ENCODE measurements around the gene CABP7. TPM values are rescaled to one million over a fixed set of nuclear protein-coding genes. Genes with fewer than 3 reads are reported as not detected.
A peak's percentile ranks its signal among the peaks of the same experiment; 100 is the strongest.

CABP7 gene
- total RNA-seq, 1 donor from 2014 or later = not detected

DNA sequence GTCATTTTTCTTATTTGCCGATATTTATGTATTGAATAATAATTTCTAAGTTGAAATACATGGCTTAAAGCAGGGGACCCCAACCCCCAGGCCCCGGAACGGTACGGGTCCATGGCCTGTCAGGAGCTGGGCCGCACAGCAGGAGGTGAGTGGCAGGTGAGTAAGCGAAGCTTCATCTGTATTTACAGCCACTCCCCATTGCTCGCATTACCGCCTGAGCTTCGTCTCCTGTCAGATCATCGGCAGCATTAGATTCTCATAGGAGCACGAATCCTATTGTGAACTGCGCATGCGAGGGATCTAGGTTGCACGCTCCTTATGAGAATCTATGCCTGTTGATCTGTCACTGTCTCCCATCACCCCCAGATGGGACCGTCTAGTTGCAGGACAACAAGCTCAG, 42.5 kb downstream of the CABP7 start:
- Histone ChIP-seq H3K9me3 (no peaks in the 10 kb centered on the region), H3K27ac (no peak overlapping the region), H3K4me3 (no peak overlapping the region), H3K36me3 (no peaks in the 10 kb centered on the region), H3K4me1 (peaks cover 13% of the 10 kb centered on the region), H3K27me3 (no peaks in the 10 kb centered on the region)
- intact Hi-C loops (cut with DNase I) = loop anchor here (10.0 kb wide), 1 partner anchor 73 kb away; the partner anchor contains the start of gene ASCC2
- no peak for DNase-seq (ENCODE audit: extremely low spot score in 2 of 2)
- TF ChIP-seq POLR2AphosphoS5 (IDR thresholded peaks at IDR 0.05; ENCODE audit: insufficient read depth in 1 of 2, low read depth in 1 of 2) = no peak
- TF ChIP-seq, protein P1, sequence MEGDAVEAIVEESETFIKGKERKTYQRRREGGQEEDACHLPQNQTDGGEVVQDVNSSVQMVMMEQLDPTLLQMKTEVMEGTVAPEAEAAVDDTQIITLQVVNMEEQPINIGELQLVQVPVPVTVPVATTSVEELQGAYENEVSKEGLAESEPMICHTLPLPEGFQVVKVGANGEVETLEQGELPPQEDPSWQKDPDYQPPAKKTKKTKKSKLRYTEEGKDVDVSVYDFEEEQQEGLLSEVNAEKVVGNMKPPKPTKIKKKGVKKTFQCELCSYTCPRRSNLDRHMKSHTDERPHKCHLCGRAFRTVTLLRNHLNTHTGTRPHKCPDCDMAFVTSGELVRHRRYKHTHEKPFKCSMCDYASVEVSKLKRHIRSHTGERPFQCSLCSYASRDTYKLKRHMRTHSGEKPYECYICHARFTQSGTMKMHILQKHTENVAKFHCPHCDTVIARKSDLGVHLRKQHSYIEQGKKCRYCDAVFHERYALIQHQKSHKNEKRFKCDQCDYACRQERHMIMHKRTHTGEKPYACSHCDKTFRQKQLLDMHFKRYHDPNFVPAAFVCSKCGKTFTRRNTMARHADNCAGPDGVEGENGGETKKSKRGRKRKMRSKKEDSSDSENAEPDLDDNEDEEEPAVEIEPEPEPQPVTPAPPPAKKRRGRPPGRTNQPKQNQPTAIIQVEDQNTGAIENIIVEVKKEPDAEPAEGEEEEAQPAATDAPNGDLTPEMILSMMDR (IDR thresholded peaks at IDR 0.05) = no peak
- TF ChIP-seq POLR2A (IDR thresholded peaks at IDR 0.05) = no peak

DNA sequence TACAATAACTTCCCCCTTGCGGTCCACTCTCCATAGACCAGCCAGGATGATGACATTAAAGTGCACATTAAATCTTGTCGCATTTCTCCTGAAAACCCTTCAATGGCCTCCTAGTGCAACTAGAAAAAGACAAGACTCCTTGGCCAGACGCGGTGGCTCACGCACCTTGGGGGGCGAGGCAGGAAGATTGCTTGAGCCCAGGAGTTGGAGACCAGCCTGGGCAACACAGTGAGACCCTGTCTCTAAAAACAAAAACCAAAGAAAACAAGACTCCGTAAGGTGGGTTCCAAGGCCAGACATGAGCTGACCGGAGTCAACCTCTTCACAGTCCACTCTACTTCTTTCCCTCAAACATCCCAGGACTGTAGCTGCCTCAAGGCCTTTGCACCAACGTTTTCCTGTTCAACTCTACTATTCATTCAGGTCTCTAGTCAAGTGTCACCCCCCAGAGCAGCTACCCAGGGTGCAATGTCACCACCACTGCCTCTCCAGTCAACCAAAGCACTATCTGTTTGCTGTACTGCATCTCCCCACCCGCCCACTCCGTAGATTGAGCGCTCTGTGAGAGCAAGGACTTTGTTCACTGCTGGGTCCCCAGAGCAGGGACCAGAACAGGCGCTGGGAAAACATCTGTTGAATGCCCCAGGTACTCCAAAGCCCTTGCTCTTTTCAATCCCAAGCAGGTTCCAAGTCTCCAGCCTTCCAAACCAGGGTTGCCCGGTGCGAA, 46.3 kb downstream of the CABP7 start:
- Histone ChIP-seq H3K27ac (peak overlapping the region; percentile 79), H3K36me3 (peaks cover 5 to 17% of the 10 kb centered on the region in 2 donors), H3K4me3 (peak overlapping the region; percentile 72 to 77), H3K27me3 (no peaks in the 10 kb centered on the region), H3K9me3 (no peaks in the 10 kb centered on the region), H3K4me1 (peaks cover 35% of the 10 kb centered on the region)
- no peak for DNase-seq (ENCODE audit: extremely low spot score in 2 of 2)
- no peak for TF ChIP-seq POLR2AphosphoS5 (IDR thresholded peaks at IDR 0.05; ENCODE audit: insufficient read depth in 1 of 2, low read depth in 1 of 2)
- TF ChIP-seq, protein P1 (IDR thresholded peaks at IDR 0.05) = no peak
- no peak for TF ChIP-seq POLR2A (IDR thresholded peaks at IDR 0.05)
- intact Hi-C loops (cut with DNase I) = loop anchor here (10.0 kb wide), 1 partner anchor 69 kb away; the partner anchor contains the start of gene ASCC2

DNA sequence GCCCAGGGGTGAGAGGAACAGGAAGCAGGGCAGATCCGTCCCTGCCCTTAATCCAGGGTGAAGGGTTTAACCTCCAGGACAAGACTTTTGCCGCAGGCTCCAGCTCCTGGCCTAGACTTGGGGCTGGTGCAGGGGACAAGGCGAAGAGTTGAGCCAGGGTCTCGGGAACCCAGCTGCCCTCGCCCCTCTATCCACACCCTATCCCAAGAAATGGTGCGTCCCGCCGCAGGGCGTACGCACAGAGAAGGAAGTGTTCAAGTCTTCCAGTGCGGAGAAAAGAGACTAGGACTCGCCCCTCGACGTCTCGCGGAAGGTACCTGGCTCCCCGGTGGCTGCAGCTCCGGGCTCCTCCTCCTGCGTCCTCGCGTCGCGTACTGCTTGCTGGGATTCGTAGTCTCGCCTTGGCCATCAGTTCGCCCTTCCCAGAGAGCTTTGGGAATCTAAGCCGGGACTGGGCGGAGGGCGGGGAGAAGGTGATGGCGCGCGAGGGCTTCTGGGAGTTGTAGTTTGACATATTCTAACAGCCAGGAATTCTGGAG, 46.9 kb downstream of the CABP7 start, which contains the start of gene ZMAT5:
TSS of gene ZMAT5 (minus strand) at position 376 of the 539 bp plus-strand sequence. CDS start 18,463 bp downstream, outside the sequence.
- Histone ChIP-seq H3K36me3 (peaks cover 5 to 22% of the 10 kb centered on the region in 2 donors), H3K4me1 (peaks cover 35% of the 10 kb centered on the region), H3K4me3 (peak within 1 kb of the TSS; percentile 72 to 77), H3K9me3 (no peaks in the 10 kb centered on the region), H3K27ac (peak within 1 kb of the TSS; percentile 79), H3K27me3 (no peaks in the 10 kb centered on the region)
- intact Hi-C loops (cut with DNase I) = loop anchor here (10.0 kb wide), 1 partner anchor 68 kb away; the partner anchor contains the start of gene ASCC2
- DNase-seq (ENCODE audit: extremely low spot score in 2 of 2) = peak in 1 of 2 donors; percentile 94
- TF ChIP-seq POLR2A (IDR thresholded peaks at IDR 0.05) = no peak
- TF ChIP-seq, protein P1 (IDR thresholded peaks at IDR 0.05) = no peak
- peak; percentile 81 to 95 for TF ChIP-seq POLR2AphosphoS5 (IDR thresholded peaks at IDR 0.05; ENCODE audit: insufficient read depth in 1 of 2, low read depth in 1 of 2)

DNA sequence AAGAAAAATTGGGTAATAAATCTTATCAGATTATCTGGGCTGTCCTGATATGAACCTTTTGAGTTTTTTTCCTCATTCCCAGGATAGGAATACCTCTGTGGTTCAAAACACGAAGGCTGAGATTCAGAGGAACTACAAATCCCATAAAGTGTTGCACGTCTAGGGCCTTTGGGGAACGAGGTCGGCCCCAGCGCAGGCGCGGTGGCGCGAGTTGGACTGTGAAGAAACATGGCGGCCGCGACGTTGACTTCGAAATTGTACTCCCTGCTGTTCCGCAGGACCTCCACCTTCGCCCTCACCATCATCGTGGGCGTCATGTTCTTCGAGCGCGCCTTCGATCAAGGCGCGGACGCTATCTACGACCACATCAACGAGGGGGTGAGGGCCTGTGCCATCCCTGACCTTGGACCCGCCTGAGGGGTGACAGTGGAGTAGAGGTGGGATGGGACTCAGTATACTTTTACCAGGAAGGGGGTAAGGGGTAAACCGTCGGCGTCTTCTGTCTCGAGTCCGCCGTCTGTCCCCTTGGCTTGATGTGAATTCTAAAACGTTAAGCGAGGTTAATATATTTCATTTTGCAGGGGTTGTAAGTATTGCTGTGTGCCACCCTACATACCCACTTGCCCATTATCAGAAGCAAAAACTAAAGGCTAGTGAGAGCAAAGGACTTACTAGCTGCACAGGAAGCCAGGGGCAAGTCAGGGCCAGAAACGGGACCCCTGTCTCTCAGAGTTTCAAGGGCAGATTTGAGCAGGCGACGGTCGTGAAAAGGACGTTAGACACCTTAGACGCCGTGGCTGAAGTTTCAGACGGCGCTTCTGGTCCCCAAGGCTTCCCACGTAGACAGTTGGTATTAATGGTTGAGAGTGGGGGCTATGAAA, 47.6 kb downstream of the CABP7 start, which contains the start of gene UQCR10:
TSS of gene UQCR10 (plus strand) at position 199 of the 881 bp plus-strand sequence. CDS start at position 229, 30 bp downstream.
- DNase-seq (ENCODE audit: extremely low spot score in 2 of 2) = no peak
- Histone ChIP-seq H3K27ac (peak within 1 kb of the TSS; percentile 79), H3K36me3 (peaks cover 5 to 22% of the 10 kb centered on the region in 2 donors), H3K27me3 (no peaks in the 10 kb centered on the region), H3K4me3 (peak within 1 kb of the TSS; percentile 72 to 77), H3K4me1 (peaks cover 35% of the 10 kb centered on the region), H3K9me3 (no peaks in the 10 kb centered on the region)
- peak; percentile 92 for TF ChIP-seq POLR2AphosphoS5 (IDR thresholded peaks at IDR 0.05; ENCODE audit: insufficient read depth in 1 of 2, low read depth in 1 of 2)
- TF ChIP-seq POLR2A (IDR thresholded peaks at IDR 0.05) = peak in 1 of 2 donors; percentile 39
- TF ChIP-seq, protein P1 (IDR thresholded peaks at IDR 0.05) = no peak
- intact Hi-C loops (cut with DNase I) = loop anchor here (10.0 kb wide), 1 partner anchor 67 kb away; the partner anchor contains the start of gene ASCC2

Data from vagina (tissue), 2 donors.